PFSK-1 (cell line): Measurements from ENCODE around the gene FAM177B.

Experiments used
- POLR2AphosphoS5 ChIP-seq: IDR thresholded peaks from 2 replicates; pipeline ENCODE4 v1.6.1; 2012; ENCODE audit warnings: low read depth, mild to moderate bottlenecking, control low read depth, low read length, moderate library complexity
- TF ChIP-seq, protein P1 (sequence below), 2 experiments: IDR thresholded peaks; 2 replicates each; pipeline versions ENCODE4 v1.6.1 to v1.8.0; 2011 to 2012; ENCODE audit warnings: low read depth in 2 of 2, low read length in 2 of 2, control low read depth in 1 of 2, inconsistent platforms in 1 of 2, mild to moderate bottlenecking in 1 of 2, moderate library complexity in 1 of 2; ENCODE audit not compliant: insufficient read depth in 1 of 2

GRCh38 chr1:222768592-222768991, 31.6 kb downstream of the FAM177B start:
- TF ChIP-seq, protein P1, sequence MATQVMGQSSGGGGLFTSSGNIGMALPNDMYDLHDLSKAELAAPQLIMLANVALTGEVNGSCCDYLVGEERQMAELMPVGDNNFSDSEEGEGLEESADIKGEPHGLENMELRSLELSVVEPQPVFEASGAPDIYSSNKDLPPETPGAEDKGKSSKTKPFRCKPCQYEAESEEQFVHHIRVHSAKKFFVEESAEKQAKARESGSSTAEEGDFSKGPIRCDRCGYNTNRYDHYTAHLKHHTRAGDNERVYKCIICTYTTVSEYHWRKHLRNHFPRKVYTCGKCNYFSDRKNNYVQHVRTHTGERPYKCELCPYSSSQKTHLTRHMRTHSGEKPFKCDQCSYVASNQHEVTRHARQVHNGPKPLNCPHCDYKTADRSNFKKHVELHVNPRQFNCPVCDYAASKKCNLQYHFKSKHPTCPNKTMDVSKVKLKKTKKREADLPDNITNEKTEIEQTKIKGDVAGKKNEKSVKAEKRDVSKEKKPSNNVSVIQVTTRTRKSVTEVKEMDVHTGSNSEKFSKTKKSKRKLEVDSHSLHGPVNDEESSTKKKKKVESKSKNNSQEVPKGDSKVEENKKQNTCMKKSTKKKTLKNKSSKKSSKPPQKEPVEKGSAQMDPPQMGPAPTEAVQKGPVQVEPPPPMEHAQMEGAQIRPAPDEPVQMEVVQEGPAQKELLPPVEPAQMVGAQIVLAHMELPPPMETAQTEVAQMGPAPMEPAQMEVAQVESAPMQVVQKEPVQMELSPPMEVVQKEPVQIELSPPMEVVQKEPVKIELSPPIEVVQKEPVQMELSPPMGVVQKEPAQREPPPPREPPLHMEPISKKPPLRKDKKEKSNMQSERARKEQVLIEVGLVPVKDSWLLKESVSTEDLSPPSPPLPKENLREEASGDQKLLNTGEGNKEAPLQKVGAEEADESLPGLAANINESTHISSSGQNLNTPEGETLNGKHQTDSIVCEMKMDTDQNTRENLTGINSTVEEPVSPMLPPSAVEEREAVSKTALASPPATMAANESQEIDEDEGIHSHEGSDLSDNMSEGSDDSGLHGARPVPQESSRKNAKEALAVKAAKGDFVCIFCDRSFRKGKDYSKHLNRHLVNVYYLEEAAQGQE (IDR thresholded peaks at IDR 0.05; ENCODE audit: insufficient read depth in 1 of 2, low read depth in 2 of 2, low read length in 2 of 2): no peak
- no peak for TF ChIP-seq POLR2AphosphoS5
